HL-60/S4 (cell line): Measurements from ENCODE around the gene DUOX2.
"Not testable (repeated sequence)": the region's sequence is repeated elsewhere in the genome, so short reads cannot be mapped to it uniquely, and the experiment has no call there.

Source experiments
- in situ Hi-C: fragments of 300-500 bp; cut with MboI; formaldehyde crosslinking; loops from 2 replicates; pipeline ENCODE4 v1.14.3; 2022; ENCODE audit warnings: low sequenced_read_pairs

DUOX2 gene

GRCh38 chr15:45120081-45120972 is 6.4 kb upstream of the DUOX2 start:
- in situ Hi-C loops, result no loop called here

DNA sequence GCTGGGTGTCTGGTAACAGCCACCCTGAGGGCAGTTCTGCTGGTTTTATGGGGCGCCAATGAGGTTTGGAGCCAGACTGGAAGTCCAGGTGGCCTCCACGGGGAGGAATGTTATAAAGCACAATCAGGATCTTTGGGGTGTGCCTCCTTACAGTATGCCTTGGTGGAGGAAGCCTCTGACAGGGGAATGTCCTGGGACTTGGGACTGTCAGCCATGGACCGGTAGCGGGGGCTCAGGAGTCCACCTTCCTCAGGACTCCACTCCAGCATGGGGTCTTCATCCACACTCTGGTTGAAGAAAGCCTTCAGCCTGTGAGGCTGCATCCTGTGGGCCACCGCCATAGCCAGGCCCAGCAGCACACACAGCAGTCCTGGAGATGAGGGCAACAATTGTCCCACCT is 5.0 kb upstream of the DUOX2 start:
- in situ Hi-C loops, result no loop called here

GRCh38 chr15:45118131-45118588 is 4.2 kb upstream of the DUOX2 start:
- in situ Hi-C loops, result no loop called here

DNA sequence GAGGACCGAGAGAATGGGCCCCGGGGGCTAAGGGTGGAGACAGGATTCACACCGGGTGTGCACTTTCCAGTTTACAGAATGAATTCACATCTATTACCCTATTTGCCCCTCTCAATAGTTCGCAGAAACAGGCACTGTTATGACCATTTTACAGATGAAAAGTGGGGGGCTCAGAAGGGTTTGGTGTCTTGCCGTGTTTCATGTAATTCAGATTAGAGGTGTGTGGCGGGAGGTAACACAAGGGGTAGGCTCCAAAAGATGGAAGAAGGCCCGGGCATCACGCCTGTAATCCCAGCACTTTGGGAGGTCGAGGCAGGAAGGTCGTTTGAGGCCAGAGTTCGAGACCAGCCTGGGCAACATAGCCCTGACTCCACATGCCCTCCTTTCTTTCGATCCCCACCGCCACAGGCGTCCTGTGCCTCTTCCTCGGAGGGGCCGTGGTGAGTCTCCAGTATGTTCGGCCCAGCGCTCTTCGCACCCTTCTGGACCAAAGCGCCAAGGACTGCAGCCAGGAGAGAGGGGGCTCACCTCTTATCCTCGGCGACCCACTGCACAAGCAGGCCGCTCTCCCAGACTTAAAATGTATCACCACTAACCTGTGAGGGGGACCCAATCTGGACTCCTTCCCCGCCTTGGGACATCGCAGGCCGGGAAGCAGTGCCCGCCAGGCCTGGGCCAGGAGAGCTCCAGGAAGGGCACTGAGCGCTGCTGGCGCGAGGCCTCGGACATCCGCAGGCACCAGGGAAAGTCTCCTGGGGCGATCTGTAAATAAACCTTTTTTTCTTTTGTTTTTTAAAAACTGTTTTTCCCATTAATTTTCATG is 3.5 kb upstream of the DUOX2 start:
- in situ Hi-C loops, result no loop called here

DNA sequence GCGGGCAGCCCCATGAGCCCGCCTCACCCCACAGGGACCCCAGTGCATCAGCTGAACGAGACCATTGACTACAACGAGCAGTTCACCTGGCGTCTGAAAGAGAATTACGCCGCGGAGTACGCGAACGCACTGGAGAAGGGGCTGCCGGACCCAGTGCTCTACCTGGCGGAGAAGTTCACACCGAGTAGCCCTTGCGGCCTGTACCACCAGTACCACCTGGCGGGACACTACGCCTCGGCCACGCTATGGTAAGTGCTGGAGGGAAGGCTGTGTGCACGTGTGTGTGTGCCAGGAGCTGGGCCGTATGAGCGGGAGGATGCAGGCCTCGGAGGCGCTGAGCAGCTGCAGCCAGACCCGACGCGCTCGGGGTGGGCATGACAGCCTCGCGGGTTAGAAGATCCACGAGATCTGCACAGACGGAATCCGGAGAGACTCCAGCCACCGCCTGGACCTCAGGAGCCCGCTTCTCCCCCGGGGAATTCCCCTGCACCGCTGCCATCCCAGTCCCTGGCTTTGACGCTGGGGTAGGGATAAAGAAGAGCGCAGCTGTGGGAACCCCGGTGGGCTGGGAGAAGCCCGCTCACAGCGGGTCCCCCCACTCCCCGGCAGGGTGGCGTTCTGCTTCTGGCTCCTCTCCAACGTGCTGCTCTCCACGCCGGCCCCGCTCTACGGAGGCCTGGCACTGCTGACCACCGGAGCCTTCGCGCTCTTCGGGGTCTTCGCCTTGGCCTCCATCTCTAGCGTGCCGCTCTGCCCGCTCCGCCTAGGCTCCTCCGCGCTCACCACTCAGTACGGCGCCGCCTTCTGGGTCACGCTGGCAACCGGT is 2.7 kb upstream of the DUOX2 start:
- in situ Hi-C loops, result no loop called here

GRCh38 chr15:45116006-45116481 is 2.1 kb upstream of the DUOX2 start:
- in situ Hi-C loops, result no loop called here

DNA sequence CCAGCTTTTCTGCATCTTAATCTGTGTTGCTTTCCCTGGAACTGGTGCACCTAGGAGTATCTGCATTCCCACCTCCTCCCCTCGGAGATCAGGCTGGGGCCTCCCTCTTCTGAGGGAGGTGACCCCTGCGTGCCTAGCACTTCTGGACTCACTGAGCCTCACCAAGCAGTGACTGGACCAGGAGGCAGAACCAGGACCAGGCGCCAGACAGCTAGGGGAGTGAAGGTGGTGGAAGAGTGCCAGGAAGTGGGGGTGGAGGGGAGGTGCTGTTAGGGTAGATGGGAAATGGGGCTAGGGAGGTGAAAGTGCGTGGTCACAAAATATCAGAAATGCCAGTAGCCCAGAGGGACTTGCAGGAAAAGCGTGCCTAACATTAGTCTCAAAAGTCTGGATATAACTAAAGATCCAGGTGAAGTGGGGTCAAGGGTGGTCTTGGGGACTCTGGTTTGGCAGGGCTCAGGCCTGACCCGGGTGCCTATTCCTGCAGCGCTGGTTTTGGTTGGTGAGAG is 1.4 kb upstream of the DUOX2 start:
- in situ Hi-C loops, result no loop called here

GRCh38 chr15:45114751-45115085 is 746 bp upstream of the DUOX2 start:
- in situ Hi-C loops, result no loop called here

DNA sequence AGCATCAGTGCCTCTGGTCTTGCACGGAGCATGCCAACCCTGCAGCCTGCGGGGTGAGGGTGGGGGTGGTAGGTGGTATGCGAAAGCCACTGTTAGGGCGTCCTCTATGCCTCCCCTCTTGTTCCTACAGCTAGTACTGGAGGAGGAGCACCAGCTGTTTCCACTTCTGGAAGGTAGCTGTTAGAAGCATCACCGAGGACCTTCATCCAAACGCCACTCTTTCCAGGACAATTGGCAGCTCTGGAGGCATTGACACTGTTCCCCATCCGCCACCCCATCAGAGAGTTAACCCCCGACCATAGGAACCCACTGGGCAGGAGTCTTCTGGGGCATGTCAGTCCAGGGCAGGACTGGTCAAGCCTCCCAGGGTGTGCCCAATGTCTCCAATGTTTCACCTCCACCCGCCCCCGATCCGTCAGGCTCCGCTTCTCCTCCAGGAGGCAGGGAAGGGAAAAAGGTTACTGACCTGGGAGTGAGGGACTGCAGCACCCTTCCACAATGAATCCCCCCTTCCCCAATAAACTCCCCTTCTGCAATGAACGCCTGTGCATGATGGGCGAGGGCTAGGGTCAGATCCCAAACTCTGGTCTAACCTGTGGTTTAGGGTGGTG is 487 bp downstream of the DUOX2 start:
- in situ Hi-C loops, result no loop called here

DNA sequence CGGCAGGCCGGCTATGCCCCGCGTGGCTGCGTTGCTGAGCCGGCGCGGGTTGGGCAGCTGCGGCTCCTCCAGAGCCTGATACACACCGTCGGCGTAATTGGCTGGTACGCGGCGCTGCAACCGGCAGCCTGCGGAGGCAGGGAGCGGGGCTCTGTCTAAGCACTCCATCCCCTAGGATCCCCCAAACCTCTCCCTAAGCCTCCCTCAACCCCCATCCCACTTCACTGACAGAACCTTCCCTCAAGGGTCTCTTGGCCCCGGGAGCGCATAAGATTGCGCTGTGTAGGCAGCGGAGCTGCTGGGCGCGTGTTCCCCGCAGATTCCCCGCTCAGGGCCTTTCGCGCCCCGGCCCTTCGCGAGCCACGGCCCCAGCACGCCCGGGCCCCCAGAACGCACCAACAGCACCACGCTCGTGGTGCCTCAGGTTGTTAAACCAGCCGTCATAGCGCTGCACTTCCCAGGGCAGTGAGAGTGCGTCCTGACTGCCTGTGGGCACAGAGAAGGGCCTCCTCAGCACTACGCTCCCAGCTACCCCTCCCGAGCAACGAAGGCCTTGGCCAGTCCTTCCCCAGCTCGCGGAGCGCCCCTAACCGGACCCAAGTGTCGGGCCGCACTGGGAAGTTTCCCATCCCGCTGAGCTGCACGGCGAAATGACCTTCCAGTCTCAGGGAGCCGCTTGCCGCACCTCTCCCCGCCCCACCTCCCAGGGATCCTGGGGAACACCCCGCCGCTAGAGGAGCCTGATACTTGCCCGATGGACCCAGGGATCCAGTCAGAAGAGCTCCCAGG is 1.2 kb downstream of the DUOX2 start:
- in situ Hi-C loops, result no loop called here

DNA sequence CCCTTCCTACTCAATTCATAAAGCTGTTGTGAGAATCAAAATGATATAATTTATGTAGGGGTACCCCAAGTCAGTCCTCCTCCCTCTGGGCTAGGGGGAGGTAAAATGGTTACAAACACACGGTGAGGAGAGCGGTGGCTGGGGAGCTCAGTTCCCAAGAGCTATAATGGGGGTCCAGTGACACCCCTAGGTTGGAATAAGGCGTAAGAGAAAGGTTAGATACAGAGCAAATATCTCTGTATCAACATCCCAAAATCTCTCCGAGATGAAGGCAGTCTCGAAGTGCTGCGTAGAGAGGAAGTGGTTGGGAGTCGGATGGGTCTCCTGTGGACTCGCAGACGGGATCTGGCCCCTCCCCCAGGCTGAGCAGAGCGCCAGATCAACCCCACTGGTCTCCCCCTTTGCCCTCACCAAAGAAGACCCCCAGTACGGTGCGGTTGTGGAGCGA is 1.8 kb downstream of the DUOX2 start:
- in situ Hi-C loops, result no loop called here

DNA sequence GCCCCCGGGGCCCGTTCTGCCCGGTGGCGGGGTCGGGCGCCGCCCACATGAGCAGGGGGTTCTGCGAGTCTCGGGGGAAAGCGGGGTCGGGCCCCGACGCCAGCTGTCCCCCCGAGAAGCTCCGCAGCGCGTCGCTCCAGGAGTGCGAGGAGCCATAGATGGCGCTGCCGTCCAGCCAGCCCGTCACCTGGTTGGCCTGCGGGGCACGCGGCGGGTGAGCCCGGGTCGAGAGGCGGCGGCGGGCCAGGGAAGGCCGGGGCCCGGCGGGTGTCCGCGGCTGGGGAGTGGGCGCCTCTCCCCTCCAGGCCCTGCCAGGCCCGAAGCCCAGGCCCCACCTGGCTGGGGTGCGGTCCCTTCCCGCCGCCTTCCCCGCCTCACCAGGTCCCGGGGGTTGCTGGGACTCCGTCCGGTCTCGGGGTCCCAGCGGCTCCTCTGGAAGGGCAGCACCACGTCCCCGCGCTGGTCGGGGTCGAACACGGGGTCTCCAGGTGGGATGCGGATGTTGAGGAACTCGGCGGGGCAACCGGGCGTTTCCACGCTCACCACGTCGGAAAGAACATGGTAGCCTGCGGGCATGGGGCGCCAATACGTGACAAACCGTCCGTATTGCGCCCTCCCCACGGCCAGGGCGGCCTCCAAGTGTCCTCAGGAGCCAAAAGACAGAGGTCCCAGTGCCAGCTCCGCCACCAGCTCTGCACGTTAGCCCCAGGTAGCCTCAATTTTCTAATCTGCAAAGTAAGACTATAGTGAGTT is 2.4 kb downstream of the DUOX2 start:
- in situ Hi-C loops, result no loop called here

DNA sequence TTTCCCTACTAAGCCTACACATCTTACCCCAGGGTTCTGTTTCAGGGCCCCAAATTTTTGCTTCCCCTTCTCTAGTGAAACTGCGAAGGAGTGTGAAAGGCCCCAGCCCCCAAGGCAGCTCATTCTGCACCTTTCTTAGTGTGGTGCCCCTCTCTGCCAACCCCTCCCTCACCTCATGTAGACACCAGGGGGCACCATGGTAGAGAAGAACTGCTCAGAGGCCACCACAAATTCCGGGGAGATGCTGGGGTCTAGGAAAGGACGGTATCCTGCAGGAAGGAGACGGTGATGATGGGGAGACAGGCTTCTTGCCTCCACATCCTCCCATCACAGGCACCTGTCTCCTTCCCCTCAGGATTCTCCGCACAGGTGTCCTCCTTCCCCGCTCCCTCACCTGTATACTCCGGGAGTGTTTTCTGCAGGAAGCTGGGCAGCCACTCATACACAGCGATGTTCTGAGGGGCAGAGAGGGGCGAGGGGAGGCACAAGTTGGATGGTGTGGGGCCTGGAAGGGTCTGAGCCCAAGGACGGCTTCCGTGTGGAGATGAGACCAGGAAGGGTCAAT is 3.6 kb downstream of the DUOX2 start:
- in situ Hi-C loops, result no loop called here

DNA sequence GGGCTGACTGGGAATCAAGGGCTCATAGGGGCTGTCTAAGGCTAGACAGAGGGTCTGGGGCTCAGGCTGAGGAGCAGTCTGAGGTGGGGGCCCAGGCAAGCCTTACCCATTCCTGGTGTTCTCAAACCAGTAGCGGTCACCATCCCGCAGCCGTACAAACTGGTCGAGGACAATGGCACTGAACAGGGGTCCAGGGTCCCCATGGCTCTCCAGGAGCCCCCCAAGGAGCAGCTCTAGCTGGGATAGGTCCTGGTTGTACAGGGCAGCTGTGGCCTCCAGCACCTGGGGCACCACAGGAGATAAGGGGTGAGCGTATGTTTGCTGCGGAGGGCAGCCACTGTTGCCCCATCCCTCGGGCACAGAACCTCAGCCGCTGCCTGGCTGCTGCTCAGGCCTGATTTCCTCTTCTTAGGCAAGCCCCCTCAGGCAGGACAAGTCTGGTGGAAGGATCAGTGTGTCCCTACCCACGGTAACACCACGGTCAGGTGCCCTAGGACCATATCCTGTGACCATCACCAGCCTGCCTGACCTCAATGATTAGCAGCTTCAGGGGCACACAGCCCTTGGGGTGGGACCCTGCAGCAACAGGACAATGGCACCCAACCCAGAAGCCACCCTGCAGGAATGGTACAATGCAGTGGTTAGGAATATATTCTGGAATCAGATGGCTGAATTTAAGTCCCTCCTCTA is 5.9 kb downstream of the DUOX2 start:
- in situ Hi-C loops, result no loop called here

- in situ Hi-C loops, result no loop called here
These were observed 7.8 kb downstream of the DUOX2 start for GRCh38 chr15:45106002-45106790.

GRCh38 chr15:45105586-45105985 is 8.4 kb downstream of the DUOX2 start:
- in situ Hi-C loops, result no loop called here

DNA sequence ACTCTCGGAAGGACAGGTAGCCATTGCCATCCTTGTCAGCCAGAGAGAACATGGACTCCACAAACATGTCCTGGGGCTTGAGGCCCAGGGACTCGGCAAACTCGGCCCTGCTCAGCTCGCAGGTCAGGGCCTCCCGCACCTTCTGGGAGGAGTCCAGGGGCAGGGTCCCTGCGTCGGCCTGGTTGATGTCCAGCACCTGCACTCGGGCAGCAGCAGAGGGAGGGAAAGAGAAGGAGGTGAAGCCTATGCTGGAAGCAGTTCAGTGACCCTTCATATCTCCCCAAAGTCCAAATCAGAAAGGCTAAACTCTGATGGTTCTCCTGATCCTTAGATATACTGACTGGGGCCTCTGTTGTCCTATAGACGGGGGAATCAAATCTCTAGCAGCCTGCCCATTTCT is 9.8 kb downstream of the DUOX2 start:
- in situ Hi-C loops, result not testable (repeated sequence)
